DMS79 treated with DMSO at 0.1 percent for 48 hours (cell line): ENCODE results near the gene HEPH.
"Not testable (repeated sequence)": the region's sequence is repeated elsewhere in the genome, so short reads cannot be mapped to it uniquely, and the experiment has no call there.

Experiments used
- DNase-seq: peaks from one replicate; lab custom pipeline; 2025; lab: John Stamatoyannopoulos, UW

HEPH gene, protein sequence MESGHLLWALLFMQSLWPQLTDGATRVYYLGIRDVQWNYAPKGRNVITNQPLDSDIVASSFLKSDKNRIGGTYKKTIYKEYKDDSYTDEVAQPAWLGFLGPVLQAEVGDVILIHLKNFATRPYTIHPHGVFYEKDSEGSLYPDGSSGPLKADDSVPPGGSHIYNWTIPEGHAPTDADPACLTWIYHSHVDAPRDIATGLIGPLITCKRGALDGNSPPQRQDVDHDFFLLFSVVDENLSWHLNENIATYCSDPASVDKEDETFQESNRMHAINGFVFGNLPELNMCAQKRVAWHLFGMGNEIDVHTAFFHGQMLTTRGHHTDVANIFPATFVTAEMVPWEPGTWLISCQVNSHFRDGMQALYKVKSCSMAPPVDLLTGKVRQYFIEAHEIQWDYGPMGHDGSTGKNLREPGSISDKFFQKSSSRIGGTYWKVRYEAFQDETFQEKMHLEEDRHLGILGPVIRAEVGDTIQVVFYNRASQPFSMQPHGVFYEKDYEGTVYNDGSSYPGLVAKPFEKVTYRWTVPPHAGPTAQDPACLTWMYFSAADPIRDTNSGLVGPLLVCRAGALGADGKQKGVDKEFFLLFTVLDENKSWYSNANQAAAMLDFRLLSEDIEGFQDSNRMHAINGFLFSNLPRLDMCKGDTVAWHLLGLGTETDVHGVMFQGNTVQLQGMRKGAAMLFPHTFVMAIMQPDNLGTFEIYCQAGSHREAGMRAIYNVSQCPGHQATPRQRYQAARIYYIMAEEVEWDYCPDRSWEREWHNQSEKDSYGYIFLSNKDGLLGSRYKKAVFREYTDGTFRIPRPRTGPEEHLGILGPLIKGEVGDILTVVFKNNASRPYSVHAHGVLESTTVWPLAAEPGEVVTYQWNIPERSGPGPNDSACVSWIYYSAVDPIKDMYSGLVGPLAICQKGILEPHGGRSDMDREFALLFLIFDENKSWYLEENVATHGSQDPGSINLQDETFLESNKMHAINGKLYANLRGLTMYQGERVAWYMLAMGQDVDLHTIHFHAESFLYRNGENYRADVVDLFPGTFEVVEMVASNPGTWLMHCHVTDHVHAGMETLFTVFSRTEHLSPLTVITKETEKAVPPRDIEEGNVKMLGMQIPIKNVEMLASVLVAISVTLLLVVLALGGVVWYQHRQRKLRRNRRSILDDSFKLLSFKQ

DNA sequence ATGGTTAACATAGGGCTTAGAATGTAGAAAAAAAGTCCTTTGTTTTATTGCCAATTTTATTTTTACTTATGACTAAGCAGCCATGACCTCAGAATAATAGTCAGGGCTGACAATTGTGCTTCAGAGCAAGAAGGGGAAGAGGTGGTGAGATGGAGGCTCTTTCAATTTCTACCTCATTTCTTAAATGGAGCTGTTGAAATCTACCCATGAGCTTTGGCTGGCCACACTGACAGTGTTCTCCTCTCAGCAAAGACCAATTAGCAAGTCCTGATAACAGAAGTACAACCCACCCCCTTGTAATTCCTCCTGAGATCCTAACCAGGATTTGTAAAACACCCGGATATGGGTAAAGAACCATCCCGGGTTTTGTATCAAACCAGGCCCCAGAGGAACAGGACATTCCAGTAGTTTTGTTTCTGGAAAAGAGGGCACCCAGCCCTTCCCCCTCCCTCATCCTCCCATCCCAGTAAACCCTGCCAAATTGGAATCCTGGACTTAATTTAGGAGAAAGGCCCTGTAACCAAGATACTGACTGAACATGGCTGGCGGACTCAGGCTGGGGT lies at the start of gene HEPH:
TSS of gene HEPH (plus strand) at position 399 of the 563 bp plus-strand sequence. CDS start 6,324 bp downstream, outside the sequence.
- DNase-seq: no peak

DNA sequence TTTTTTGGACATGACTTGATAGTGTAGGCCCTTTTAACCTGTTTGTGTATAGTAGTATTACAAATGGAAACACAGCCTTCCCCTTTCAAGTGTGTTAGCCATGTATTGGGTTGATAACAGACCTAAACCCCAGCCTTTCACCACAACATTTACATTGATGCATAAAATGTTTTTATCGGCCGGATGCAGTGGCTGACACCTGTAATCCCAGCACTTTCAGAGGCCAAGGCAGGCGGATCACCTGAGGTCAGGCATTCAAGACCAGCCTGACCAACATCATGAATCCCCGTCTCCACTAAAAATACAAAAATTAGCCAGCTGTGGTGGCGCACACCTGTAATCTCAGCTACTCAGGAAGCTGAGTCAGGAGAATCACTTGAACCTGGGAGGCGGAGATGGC lies 45.3 kb upstream of the HEPH start:
- not testable (repeated sequence) for DNase-seq

DNA sequence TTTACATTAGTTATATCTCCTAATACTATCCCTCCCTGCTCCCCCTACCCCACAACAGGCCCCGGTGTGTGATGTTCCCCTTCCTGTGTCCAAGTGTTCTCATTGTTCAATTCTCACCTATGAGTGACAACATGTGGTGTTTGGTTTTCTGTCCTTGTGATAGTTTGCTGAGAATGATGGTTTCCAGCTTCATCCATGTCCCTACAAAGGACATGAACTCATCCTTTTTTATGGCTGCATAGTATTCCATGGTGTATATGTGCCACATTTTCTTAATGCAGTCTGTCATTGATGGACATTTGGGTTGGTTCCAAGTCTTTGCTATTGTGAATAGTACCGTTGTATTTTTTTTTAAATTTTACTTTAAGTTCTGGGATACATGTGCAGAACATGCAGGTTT lies 42.7 kb upstream of the HEPH start:
- not testable (repeated sequence) for DNase-seq

DNA sequence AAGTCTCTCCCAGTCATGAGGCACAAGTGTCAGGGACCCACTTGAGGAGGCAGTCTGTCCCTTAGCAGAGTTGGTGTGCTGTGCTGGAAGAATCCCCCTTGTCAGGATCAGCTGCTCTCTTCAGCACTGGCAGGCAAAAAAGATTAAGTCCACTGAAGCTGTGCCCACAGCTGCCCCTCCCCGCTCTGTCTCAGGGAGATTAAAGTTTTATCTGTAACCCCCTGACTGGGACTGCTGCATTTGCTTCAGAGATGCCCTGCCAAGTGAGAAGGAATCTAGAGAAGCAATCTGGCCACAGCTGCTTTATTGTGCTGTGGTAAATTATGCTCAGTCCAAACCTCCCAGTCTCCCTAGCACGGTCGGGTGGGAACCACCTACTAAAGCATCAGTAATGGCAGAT lies 37.4 kb upstream of the HEPH start:
- no peak for DNase-seq

DNA sequence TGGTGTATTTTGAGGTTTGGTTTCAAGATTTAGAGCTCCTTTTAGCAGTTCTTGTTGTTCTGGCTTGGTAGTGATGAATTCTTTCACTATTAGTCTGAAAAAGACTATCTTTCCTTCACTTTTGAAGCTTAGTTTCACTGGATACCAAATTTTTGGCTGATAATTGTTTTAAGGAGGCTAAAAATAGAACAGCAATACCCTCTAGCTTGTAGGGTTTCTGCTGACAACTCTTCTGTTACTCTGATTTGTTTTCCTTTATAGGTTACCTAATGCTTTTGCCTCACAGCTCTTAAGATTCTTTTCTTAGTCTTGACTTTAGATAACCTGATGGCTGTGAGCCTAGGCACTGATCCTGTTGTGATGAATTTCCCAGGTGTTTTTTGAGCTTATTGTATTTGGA lies 33.6 kb upstream of the HEPH start:
- no peak for DNase-seq

DNA sequence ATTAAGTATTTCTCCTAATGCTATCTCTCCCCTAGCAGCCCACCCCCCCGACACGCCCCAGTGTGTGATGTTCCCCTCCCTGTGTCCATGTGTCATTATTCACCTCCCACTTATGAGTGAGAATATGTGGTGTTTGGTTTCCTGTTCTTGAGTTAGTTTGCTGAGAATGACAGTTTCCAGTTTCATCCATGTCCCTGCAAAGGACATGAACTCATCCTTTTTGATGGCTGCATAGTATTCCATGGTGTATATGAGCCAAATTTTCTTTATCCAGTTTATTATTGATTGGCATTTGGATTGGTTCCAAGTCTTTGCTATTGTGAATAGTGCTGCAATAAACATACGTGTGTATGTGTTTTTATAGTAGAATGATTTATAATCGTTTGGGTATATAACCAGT lies 28.8 kb upstream of the HEPH start:
- not testable (repeated sequence) for DNase-seq

DNA sequence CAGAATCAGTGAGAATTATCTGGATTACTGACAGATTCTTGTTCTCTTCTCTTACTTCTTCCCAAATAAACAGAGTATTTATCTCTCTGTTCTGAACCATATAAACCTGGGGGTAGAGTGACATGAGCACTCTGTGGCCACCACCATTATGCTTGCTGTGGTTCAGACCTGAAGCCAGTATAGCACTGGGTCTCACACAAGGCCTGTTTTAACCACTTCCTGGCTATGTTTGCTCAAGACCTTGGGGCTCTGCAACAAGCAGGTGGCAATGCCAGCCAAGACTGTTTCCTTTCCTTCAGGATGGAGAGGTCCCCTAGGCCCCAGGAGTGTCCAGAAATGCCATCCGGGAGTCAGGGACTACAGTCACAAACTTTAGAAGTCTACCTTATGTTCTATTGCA lies 21.7 kb upstream of the HEPH start:
- no peak for DNase-seq

DNA sequence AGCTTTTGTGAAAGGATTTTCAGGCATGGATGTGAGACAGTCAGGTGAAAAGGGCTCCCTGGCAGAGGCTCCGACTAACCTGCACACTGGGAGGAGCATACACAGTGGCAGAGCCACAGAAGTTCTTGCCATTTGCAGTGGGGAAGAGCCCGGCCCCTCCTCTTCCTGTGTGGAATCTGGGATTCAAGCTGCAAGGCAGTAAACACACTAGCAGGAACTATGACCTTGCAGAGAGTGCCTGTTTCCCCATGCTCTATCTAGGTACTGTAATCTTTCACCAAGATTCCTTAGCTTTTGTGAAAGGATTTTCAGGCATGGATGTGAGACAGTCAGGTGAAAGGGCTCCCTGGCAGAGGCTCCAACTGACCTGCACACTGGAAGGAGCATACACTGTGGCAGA lies 19.8 kb upstream of the HEPH start:
- no peak for DNase-seq

DNA sequence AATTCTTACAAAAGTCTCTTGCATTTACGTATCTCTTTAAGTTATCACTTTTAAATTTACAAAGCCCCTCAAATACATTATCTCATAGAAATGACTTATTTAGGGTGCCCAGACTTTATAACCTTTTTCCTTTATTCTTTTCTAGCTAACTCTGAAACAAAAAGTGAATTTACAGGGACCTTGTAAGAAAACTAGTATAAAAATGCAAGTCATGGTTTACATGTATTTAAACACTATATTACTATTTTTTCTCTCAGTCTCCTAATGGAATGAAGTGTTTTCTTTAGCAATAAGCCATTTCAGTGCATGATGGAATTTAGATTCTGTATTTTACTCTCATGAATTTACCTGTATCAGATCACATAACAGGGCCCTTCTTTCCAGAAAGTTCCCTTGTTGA lies 14.5 kb upstream of the HEPH start:
- no peak for DNase-seq

DNA sequence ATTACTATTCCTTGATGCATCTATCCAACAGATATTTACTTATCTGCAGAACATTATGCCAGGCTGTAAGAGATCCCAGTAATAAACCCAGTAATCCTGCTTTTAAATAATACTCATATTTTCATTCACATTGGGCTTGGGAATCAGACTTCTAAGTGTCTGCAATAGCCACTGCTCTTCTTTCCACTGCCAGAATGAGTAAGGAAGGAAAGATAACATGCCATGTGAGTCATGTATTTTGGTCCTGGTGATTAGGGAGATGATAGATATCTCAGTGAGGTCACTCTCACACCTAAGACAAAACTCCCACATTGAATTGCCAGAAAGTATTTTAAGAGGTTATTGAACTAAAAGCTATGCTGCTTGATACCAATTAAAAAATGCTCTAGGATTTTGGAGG lies 13.9 kb upstream of the HEPH start:
- no peak for DNase-seq

DNA sequence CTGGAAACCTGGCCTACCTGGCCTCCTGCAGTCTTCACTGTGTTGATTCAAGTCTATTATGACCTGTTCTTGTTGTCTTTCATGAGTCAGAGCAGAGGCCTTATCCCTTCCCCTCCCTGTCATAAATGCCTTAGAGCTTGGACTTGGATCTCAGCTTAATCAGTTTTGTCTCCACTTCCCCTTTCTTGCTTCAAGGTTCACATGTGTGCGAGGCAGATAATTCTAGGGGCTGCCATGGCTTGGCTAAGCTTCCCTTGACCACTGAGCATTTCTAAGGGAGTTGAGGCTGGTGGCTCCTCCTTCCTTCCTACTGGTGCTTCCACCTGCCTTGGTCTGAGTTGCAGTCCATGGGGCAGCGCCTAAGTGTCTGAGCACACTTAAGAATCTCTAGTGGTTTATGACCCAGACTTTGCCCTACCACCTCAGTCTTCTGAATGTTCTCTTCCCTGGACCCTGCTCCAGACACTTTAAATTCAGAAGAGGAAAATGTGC lies 1.7 kb upstream of the HEPH start:
- DNase-seq: no peak

DNA sequence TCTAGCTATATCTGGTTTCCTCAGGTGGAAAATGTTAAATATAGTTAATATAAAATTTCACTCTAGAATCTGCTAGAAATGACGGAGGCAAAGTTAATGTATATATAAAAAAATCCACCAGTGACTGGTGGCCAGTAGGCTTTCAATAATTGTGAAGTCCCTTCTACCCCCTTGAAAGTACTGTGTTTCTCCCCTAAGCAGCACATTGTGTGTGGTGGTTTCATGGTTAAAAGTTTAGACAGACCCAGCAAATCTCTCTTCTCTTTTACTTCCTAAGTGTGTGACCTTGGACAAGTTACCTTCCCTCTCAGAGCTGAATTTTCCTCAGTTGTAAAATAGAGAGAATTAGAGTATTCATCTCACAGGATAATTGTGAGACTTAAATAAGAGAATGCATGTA lies 600 bp upstream of the HEPH start:
- DNase-seq: no peak

DNA sequence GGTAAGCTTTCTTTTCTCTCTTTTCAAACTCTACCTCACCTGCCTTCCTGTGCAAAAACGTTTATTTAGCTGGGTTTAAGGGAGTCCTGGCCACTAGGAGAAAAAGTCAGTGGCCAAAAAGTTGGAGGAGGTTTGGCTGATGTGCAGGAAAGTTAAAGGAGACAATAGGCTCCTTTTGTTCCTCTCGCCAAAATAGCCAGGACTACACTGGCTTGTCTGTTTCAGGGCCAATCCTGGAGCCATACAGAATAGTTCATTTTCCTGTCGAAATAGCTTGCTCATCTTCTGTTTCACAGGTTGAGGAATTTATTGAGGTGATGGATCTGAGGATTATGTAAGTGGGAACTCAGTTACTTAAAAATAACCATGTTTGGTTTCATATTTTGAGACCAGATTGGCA lies 423 bp downstream of the HEPH start:
- no peak for DNase-seq

DNA sequence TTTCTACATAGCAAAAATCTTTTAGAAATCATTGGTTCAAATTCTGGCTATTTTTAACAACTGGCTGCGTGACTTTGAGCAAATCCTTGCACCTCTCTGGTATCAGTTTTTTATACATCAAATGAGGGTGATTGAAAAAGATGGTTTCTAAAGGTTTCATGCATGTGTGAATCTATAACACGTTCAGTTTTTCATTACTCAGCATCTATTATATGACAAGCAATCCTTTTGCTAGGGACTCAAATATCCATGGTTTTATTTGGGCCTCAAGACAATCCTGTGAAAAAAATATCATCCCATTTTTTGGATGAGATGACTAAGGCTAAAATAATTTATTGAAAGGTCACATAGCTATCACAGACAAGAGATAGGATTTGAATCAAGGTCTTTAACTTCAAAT lies 884 bp downstream of the HEPH start:
- no peak for DNase-seq

DNA sequence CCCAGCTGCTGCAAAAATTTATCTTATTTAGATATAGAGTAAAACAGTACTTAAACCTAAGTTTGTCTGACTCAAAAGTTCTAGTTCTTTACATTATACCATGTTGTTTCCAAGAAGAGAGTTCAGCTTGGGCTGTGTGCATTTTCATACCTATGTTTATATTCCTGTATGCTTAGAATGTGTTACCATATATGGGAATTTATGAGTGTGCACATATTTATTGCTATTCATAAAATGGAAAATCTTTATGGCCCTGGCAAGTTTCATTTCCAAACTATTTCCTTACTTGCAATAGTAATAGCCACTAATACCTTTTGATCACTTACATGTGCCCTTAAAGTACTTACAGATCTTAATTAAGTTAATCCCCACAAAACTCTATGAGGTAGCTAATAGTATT lies 2.6 kb downstream of the HEPH start:
- DNase-seq: no peak

DNA sequence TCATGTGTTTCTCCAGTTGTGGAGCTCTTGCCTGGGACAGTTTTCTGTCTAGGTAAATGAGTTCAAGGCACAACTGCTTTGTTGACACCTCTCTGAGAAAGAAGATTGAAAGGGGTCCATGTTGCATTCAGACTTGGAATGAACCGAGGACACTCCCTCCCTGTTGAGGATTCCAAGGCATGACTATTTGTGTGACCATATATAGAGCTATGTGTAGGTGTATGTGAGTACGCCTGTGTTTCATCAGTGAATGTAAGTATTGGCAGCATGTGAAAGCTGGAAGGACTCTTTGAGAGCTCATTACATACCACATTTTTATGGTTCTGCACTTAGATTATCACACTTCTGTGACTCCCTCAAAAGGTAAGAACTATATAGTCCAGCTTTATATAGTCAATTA lies 3.4 kb downstream of the HEPH start:
- DNase-seq: no peak

DNA sequence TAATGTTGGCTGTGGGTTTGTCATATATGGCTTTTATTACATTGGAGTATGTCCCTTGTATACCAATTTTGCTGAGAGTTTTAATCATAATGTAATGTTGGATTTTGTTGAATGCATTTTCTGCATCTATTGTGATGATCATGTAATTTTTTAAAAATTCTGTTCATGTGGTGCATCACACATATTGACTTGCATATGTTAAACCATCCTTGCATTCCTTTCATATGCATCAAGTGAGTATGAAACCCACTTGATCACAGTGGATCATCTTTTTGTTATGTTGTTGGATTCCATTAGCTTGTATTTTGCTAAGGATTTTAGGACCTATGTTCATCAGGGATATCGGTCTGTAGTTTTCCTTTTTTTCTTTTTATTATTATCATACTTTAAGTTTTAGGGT lies 12.1 kb downstream of the HEPH start:
- no peak for DNase-seq

DNA sequence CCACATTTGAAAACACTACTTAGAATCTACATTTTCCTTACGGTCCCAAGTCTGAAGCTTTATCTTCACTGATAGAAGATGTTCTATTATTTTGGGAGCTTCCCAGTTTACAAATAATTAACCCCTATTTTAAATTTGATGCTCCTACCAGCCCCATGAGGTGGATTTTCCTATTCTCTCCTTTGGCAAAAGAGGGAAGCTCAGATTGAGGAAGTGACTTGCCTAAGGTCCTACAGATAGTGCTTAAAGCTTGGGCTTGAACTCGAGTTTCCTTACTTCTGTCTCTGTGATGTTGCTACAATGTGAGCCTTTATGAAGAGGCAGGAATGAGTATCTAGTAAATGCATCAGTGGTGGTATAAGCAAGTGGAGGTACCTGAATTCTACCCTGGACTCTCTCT lies 27.5 kb downstream of the HEPH start:
- DNase-seq: no peak

DNA sequence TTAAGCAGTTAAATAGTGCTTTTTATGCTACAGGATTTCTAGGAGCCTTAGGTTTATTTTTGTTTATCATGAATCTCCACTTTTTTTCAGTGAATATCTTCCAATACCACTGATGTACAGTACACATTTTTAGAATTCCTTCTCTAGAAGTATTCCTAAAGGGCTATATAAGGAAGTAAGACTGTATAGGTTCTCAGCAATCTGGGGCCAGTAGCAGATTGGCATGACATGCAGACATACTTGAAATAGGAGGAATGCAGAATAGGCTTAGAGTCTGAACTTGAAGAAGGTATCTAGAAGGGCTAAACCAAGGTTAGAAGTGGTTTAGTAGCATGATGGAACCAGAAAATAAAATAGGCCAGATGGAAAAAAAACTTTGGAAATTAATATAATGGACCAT lies 29.8 kb downstream of the HEPH start:
- no peak for DNase-seq

DNA sequence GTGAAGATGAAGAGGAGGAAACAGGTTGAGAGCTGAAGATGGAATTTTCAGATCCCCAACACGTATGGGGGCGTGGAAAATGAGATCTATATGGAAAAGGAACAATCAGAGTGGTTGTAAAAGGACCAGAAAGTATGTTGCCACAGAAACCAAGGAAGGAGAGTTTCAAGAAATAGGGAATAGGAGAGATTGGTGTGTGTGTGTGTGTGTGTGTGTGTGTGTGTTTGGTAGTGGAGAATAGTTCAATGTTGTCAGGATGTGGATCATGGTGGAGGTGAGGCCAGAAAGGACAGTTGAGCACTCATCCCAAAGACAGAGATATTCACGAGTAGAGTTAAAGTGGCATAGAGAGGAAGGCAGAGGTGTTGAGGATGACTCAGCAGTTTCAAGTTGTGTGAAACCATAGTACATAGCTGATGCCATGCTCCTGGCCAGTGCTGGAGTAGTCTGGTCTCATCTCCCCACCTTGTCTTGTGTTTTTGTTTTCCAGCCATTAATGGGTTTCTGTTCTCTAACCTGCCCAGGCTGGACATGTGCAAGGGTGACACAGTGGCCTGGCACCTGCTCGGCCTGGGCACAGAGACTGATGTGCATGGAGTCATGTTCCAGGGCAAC lies 36.1 kb downstream of the HEPH start:
- DNase-seq: no peak

DNA sequence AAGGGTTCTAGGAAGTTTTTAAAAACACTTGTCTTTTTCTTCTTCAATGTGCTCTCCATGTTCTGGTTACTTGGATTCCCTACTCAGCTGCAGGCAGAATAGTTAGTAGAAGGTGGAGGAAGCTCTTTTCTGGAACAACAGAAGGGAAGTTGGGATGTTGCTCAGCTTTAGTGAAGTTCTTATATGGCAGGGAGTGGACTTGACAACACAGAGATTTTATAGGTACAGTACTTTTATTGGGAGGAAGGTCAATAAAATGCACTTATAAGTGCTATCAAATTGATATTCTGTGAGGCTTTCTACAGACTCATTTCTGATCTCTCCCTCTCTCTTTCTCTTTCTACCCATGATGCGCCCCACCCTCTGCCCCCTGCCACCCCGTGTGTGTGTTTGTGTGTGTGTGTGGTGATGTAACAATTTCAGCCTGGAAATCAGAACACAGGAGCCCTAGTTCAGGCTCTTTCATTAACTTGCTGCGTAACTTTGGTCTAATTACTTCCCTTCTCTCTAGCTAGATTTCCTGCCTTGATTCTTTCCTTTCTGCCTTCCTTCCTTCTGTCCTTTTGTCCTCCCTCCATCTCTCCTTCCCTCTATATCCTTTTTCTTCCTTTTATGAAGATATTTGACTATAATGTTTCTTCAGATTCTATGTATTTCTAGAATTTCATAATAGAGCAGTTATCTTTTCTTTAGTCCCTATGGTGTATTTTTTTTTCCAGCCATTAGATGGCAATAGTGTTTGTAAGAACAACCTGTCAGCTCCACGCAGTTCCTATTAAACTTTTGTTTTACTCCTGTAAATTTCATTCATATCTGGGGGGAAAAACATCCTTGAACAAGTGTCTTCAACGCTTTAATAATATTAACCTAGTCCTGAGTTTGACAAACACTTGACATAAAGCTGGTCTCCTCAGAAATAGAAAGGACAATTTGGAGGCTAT lies 37.1 kb downstream of the HEPH start:
- no peak for DNase-seq
